GM23248 (cell line): ENCODE measurements around the gene ANKRD11. TPM values are rescaled to one million over a fixed set of nuclear protein-coding genes. Genes with fewer than 3 reads are reported as not detected.
A peak's percentile ranks its signal among the peaks of the same experiment; 100 is the strongest.

Experiments used
- DNase-seq: peaks from one replicate; pipeline ENCODE4 v3.0.0-alpha.2; 2015
- H2AFZ ChIP-seq: fragments of 200-600 bp; sonication (generic); 2 replicates; pipeline ENCODE4 v1.6.1; 2016; ENCODE audit warnings: antibody characterized with exemption
- H3F3A ChIP-seq: fragments of 200-600 bp; sonication (generic); 2 replicates; pipeline ENCODE4 v1.6.1; 2016; ENCODE audit warnings: mild to moderate bottlenecking, antibody characterized with exemption, mixed run types; ENCODE audit not compliant: insufficient read depth
- H3K27ac ChIP-seq: fragments of 200-600 bp; sonication (generic); 2 replicates; pipeline ENCODE4 v1.5.1; 2016; ENCODE audit warnings: mild to moderate bottlenecking
- H3K27me3 ChIP-seq: fragments of 200-600 bp; sonication (generic); replicated peaks from 2 replicates; pipeline ENCODE4 v1.6.1; 2016; ENCODE audit warnings: mild to moderate bottlenecking; ENCODE audit not compliant: insufficient read depth
- H3K36me3 ChIP-seq: fragments of 200-600 bp; sonication (generic); 2 replicates; pipeline ENCODE4 v1.6.1; 2016; ENCODE audit warnings: low read depth, mild to moderate bottlenecking
- H3K4me1 ChIP-seq: fragments of 200-600 bp; sonication (generic); 2 replicates; pipeline ENCODE4 v1.6.1; 2016; ENCODE audit warnings: mild to moderate bottlenecking; ENCODE audit not compliant: insufficient read depth
- H3K4me2 ChIP-seq: fragments of 200-600 bp; sonication (generic); one replicate; pipeline ENCODE4 v1.6.1; 2016; ENCODE audit warnings: mild to moderate bottlenecking; ENCODE audit not compliant: unreplicated experiment
- H3K4me3 ChIP-seq: fragments of 200-600 bp; sonication (generic); 2 replicates; pipeline ENCODE4 v1.5.1; 2016; ENCODE audit warnings: mild to moderate bottlenecking
- H3K79me2 ChIP-seq: fragments of 200-600 bp; sonication (generic); 2 replicates; pipeline ENCODE4 v1.6.1; 2016; ENCODE audit warnings: mild to moderate bottlenecking; ENCODE audit not compliant: insufficient read depth
- H3K9ac ChIP-seq: fragments of 200-600 bp; sonication (generic); 2 replicates; pipeline ENCODE4 v1.6.1; 2016; ENCODE audit warnings: mild to moderate bottlenecking
- H3K9me2 ChIP-seq: fragments of 200-600 bp; sonication (generic); 2 replicates; pipeline ENCODE4 v1.6.1; 2016; ENCODE audit warnings: mixed run types, mild to moderate bottlenecking, moderate library complexity; ENCODE audit not compliant: insufficient read depth
- H3K9me3 ChIP-seq: fragments of 200-600 bp; sonication (generic); one replicate; pipeline ENCODE4 v1.6.1; 2017; ENCODE audit warnings: low read depth
- H4K20me1 ChIP-seq: fragments of 200-600 bp; sonication (generic); 2 replicates; pipeline ENCODE4 v1.6.0; 2016; ENCODE audit not compliant: insufficient read depth
- EZH2 ChIP-seq: fragments of 200-600 bp; sonication (generic); IDR thresholded peaks from 2 replicates; pipeline ENCODE4 v1.6.1; 2018; ENCODE audit warnings: antibody characterized with exemption, mild to moderate bottlenecking; ENCODE audit not compliant: insufficient read depth, poor library complexity, severe bottlenecking
- EZH2phosphoT487 ChIP-seq: fragments of 200-600 bp; sonication (generic); IDR thresholded peaks from 2 replicates; pipeline ENCODE4 v1.6.1; 2018; ENCODE audit warnings: antibody characterized with exemption, moderate library complexity, mild to moderate bottlenecking, low read depth; ENCODE audit not compliant: insufficient read depth
- WGBS, 2 experiments: methylation state at CpG; one replicate each; pipeline ENCODE4 v1.1.6; 2015 to 2017; ENCODE audit warnings: low lambda C conversion rate in 2 of 2, low coverage in 1 of 2; ENCODE audit errors: missing lambda C conversion rate in 2 of 2; 5-methylcytosine and 5-hydroxymethylcytosine counted together
- in situ Hi-C: fragments of 300-500 bp; cut with MboI; formaldehyde crosslinking; loops from 2 replicates; pipeline ENCODE4 v1.15.0; 2020
- polyA plus RNA-seq: library from polyadenylated mRNA; unstranded; fragments of >200 nt; fragmentation: Nextera tagmentation; extraction: Ambion mirVana; gene quantifications from 2 replicates; pipeline ENCODE4 v1.2.1, GENCODE V29; 2016
- total RNA-seq: library from RNA; depleted of rRNA; stranded (reverse); fragments of >200 nt; shearing (Covaris generic); gene quantifications from 2 replicates; pipeline ENCODE4 v1.2.3, GENCODE V29; 2014

ANKRD11 gene
- total and polyA plus RNA-seq, 2 experiments from 2014 or later: 39.3 to 84.7 TPM

GRCh38 chr16:89412811-89413210 is 77.5 kb downstream of the ANKRD11 start:
- H3K4me2 ChIP-seq: no peak overlapping the region
- 75 to 86% methylated on average over 4 of the region's 4 CpGs for WGBS, 2 experiments
- H3F3A ChIP-seq: peaks cover 9% of the 10 kb centered on the region; the same call in 1 of the 2 replicates
- H3K4me1 ChIP-seq: peaks cover 34% of the 10 kb centered on the region
- H4K20me1 ChIP-seq: peaks cover 74% of the 10 kb centered on the region
- H3K27me3 ChIP-seq: no peaks in the 10 kb centered on the region
- H3K4me3 ChIP-seq: no peak overlapping the region
- H3K9ac ChIP-seq: no peak overlapping the region
- H3K9me3 ChIP-seq: no peaks in the 10 kb centered on the region
- TF ChIP-seq EZH2phosphoT487 (no peak), EZH2 (no peak)
- in situ Hi-C loops: no loop called here
- no peak overlapping the region for H2AFZ ChIP-seq
- H3K27ac ChIP-seq: no peak overlapping the region
- no peak for DNase-seq
- no peaks in the 10 kb centered on the region for H3K9me2 ChIP-seq
- H3K36me3 ChIP-seq: no peaks in the 10 kb centered on the region
- H3K79me2 ChIP-seq: peaks cover 100% of the 10 kb centered on the region

DNA sequence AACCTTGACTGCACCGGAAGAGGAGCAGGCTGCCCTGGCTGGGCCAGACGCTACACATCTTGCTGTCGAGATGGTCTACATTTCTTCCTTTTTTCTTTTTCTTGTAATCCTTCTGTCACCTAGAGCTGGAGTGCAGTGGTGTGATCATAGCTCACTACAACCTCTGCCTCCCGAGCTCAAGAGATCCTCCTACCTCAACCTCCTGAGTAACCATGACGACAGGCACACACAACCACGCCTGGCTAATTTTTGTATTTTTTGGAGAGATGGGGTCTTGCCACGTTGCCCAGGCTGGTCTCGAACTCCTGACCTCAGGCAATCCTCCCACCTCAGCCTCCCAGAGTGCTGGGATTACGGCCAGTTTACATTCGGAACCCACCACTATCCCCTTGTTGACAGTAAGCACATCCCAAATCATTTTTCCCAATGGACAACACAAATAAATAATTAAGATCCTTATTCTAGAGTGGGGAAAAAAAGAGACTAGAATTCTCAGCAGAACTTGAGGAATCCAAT is 79.0 kb downstream of the ANKRD11 start:
- no peaks in the 10 kb centered on the region for H3K36me3 ChIP-seq
- H4K20me1 ChIP-seq: peaks cover 73% of the 10 kb centered on the region
- peak overlapping the region; percentile 64 for H3K27ac ChIP-seq
- H3F3A ChIP-seq: peaks cover 9% of the 10 kb centered on the region; the same call in 1 of the 2 replicates
- H3K9ac ChIP-seq: peak overlapping the region; percentile 12; the same call in 1 of the 2 replicates
- 70 to 72% methylated on average over 10 of the region's 10 CpGs for WGBS, 2 experiments
- in situ Hi-C loops: no loop called here
- no peaks in the 10 kb centered on the region for H3K27me3 ChIP-seq
- peaks cover 100% of the 10 kb centered on the region for H3K79me2 ChIP-seq
- no peaks in the 10 kb centered on the region for H3K9me2 ChIP-seq
- DNase-seq: no peak
- no peak overlapping the region for H3K4me3 ChIP-seq
- H3K4me2 ChIP-seq: no peak overlapping the region
- H3K9me3 ChIP-seq: no peaks in the 10 kb centered on the region
- H2AFZ ChIP-seq: no peak overlapping the region
- TF ChIP-seq EZH2phosphoT487: no peak
- no peak for TF ChIP-seq EZH2
- H3K4me1 ChIP-seq: peaks cover 35% of the 10 kb centered on the region

- peaks cover 100% of the 10 kb centered on the region for H3K79me2 ChIP-seq
- in situ Hi-C loops: no loop called here
- H3K4me2 ChIP-seq: no peak overlapping the region
- 25 to 27% methylated on average over 11 of the region's 11 CpGs for WGBS, 2 experiments
- H3K27me3 ChIP-seq: no peaks in the 10 kb centered on the region
- no peak overlapping the region for H3K4me3 ChIP-seq
- peak overlapping the region; percentile 12; the same call in 1 of the 2 replicates for H3K9ac ChIP-seq
- peak; percentile 84 for DNase-seq
- H4K20me1 ChIP-seq: peaks cover 73% of the 10 kb centered on the region
- H3K36me3 ChIP-seq: no peaks in the 10 kb centered on the region
- TF ChIP-seq EZH2 (no peak), EZH2phosphoT487 (no peak)
- H3F3A ChIP-seq: peaks cover 9% of the 10 kb centered on the region; the same call in 1 of the 2 replicates
- peaks cover 35% of the 10 kb centered on the region for H3K4me1 ChIP-seq
- no peaks in the 10 kb centered on the region for H3K9me3 ChIP-seq
- H3K9me2 ChIP-seq: no peaks in the 10 kb centered on the region
- H3K27ac ChIP-seq: peak overlapping the region; percentile 64
- no peak overlapping the region for H2AFZ ChIP-seq
Measured at GRCh38 chr16:89410794-89411309, 79.5 kb downstream of the ANKRD11 start.

DNA sequence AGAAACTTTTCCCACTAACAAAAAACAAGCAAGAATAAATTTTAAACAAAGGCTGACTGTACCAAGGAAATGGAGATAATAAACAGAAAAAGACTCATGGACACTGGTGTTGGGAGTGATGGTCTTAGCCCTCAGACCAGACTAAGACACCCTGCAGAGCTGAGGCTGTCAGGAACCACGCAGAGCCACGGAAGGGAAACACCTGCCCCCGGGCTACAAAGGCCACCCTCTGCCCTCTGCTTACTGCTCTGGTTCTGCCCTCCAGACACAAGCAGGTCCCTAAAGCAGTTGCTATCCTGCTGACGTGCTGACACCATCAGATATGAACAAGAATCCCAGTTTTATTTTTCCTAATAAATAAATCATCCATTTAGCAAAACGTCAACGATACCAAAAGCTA is 80.0 kb downstream of the ANKRD11 start:
- DNase-seq: no peak
- Histone ChIP-seq H2AFZ (no peak overlapping the region), H4K20me1 (peaks cover 72% of the 10 kb centered on the region), H3K4me2 (no peak overlapping the region), H3K9me2 (no peaks in the 10 kb centered on the region), H3K9me3 (no peaks in the 10 kb centered on the region), H3K36me3 (no peaks in the 10 kb centered on the region), H3F3A (peaks cover 9% of the 10 kb centered on the region; the same call in 1 of the 2 replicates), H3K4me1 (peaks cover 35% of the 10 kb centered on the region), H3K4me3 (no peak overlapping the region), H3K27me3 (no peaks in the 10 kb centered on the region), H3K79me2 (peaks cover 100% of the 10 kb centered on the region), H3K9ac (peak overlapping the region; percentile 12), H3K27ac (peak overlapping the region; percentile 64)
- in situ Hi-C loops: no loop called here
- WGBS, 2 experiments: 43 to 53% methylated on average over 6 of the region's 6 CpGs
- TF ChIP-seq EZH2phosphoT487: no peak
- TF ChIP-seq EZH2: no peak
